Neural progenitor cell (in vitro differentiated cells): ENCODE measurements around the gene PADI1.

Experiments used
- EZH2 ChIP-seq: fragments of 200-600 bp; sonication (generic); IDR thresholded peaks from 2 replicates; pipeline ENCODE4 v1.6.1; 2017; ENCODE audit warnings: antibody characterized with exemption, mild to moderate bottlenecking, moderate library complexity
- EZH2phosphoT487 ChIP-seq: fragments of 200-600 bp; sonication (generic); IDR thresholded peaks from 2 replicates; pipeline ENCODE4 v1.6.1; 2017; ENCODE audit warnings: antibody characterized with exemption
- TF ChIP-seq, protein P1 (sequence below): fragments of 200-600 bp; sonication (generic); IDR thresholded peaks from 2 replicates; pipeline ENCODE4 v1.5.1; 2017; ENCODE audit warnings: antibody characterized with exemption, mild to moderate bottlenecking

DNA sequence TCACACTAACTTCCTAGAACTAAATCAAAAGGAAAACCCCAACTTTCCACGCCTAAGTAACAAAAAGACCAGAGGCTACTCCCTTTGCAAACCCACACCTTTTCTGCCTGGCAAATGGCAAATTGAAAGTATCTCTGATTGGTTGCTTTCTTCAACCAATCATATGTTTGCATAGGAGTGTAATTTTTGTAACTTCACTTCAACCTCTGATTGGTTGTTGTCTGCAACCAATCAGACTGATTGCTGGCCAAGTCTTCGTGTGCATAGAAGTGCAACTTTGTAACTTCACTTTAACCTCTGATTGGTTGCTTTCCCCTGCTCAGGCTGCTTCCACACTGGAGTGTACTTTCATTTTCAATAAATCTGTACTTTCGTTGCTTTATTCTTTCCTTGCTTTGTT, 48.8 kb upstream of the PADI1 start:
- TF ChIP-seq, protein P1, sequence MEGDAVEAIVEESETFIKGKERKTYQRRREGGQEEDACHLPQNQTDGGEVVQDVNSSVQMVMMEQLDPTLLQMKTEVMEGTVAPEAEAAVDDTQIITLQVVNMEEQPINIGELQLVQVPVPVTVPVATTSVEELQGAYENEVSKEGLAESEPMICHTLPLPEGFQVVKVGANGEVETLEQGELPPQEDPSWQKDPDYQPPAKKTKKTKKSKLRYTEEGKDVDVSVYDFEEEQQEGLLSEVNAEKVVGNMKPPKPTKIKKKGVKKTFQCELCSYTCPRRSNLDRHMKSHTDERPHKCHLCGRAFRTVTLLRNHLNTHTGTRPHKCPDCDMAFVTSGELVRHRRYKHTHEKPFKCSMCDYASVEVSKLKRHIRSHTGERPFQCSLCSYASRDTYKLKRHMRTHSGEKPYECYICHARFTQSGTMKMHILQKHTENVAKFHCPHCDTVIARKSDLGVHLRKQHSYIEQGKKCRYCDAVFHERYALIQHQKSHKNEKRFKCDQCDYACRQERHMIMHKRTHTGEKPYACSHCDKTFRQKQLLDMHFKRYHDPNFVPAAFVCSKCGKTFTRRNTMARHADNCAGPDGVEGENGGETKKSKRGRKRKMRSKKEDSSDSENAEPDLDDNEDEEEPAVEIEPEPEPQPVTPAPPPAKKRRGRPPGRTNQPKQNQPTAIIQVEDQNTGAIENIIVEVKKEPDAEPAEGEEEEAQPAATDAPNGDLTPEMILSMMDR: no peak
- no peak for TF ChIP-seq EZH2phosphoT487
- TF ChIP-seq EZH2: no peak
